ENCODE measurements around the gene BIN2.

Gene BIN2

GRCh38 chr12:51253276-51253675, 70.7 kb downstream of the BIN2 start:
- DNase-seq, result no peak

GRCh38 chr12:51247523-51248206, 76.3 kb downstream of the BIN2 start:
- DNase-seq, result no peak

DNA sequence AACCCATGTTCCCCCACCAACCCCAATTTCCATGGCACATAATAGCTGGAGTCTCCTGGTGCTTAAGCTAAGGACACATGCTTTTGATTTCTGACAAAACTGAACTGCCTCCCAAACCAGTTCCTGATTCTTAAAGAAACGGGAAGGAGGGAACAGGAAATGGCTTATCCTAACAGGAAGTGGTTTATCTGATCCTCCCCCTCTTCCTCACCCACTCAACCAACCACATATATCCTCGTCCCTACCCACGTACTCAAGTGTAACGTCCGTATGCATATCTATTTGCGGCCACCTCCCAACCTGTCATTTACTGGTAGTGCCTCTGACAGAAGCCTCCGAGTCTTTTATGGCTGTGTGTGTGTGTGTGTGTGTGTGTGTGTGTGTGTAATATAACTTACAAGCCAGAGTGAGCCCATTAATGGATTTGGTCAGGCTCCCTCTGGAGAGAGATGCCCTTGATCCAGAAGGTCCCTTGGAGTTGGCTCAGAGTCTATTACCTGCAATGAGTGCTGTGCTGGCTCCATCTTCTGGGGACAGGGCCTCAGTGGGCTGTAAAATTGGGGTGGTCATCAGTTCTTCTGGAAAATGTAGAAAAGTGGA, 77.6 kb downstream of the BIN2 start:
- DNase-seq, result peak; percentile 36 to 44

DNA sequence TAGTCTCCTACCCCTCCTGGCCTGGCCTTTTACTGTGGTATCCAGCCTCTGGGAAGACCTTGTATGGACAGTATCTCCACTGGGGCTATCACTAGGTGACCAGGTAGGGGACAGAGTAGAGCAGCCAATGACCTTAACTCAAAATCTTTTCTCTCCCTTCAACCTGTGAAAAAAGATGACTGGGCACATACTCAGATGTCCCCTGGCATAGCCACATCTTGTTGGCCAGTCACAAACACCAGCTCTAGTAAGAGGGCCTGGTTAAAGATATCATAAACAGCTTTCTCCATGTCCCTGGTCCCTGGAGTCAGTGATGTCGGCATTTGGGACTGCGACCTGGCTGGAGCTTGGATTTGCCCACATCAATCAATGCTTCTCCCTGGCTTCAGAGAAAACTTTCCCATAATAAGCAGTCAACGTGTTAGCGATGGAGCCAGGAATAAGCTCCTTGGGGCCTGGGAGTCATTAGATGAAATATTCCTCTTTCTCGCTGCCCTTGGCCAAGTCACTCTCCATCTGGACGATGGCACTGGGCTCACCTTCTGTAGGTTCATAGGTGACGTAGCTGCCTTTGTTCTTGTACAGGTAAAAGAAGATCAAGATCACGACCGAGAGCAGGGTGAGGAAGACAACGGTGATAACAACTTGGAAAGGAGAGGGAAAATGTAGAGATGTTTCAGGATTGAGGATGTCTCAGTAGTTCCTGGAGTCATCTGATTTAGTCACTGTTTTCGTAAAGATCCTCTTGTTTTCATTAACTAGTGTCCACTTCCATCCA, 78.3 kb downstream of the BIN2 start:
- DNase-seq, result no peak

- no peak for DNase-seq
Observed at GRCh38 chr12:51244269-51244668, 79.7 kb downstream of the BIN2 start.

DNA sequence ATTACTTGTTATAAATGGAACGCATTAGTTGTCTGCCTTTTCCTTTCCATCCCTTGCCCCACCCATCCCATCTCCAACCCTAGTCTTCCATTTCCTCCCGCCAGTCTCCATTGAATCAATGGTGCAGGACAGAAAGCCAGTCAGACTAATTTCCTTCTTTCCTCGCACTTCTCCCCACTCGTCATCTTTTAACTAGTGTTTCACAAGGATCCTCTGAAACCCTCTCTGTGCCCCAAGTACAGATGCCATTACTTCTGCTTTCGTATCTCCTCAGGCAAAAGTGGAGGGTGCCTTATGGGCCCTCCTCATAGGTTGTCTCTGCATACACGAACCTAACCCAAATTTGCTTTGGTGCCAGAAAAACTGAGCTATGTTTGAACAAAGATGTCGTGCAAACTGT, 81.1 kb downstream of the BIN2 start:
- DNase-seq, result no peak

DNA sequence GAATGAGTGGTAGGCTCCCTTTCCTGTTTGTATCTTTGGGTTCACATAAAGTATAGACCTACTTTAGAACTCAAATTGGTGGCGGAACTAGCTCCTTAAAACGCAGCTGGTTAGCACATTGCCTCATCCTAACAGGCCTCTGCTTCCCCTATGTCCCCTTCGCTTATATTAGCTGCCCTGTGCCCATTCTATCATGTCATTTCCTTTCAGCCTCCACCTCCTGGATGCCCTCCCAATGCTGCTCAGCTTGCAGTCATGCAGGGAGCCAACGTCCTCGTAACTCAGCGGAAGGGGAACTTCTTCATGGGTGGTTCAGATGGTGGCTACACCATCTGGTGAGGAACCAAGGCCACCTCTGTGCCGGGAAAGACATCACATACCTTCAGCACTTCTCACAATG, 81.9 kb downstream of the BIN2 start:
- no peak for DNase-seq

DNA sequence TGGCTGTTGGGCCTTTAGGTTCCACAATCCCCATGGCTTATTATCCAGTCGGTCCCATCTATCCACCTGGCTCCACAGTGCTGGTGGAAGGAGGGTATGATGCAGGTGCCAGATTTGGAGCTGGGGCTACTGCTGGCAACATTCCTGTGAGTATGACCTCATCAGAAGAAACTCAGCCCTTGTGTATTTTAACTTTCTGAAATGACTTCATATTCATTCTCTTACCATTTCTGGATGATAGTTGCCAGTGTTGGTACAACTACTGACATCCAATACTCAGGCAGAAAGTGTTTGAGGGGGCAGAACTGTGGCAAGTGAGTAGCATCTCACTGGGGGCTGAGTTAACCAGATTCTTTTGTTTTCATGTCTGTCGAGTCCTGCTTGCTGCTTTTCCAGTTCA, 83.0 kb downstream of the BIN2 start:
- no peak for DNase-seq

GRCh38 chr12:51238510-51239334, 85.3 kb downstream of the BIN2 start, which contains the start of gene DAZAP2:
TSS of gene DAZAP2 (plus strand) at chr12:51238826. CDS start at chr12:51238908, 82 bp downstream.
- peak; percentile 90 to 91 for DNase-seq

- no peak for DNase-seq
Observed at GRCh38 chr12:51238037-51238509, 85.9 kb downstream of the BIN2 start.

DNA sequence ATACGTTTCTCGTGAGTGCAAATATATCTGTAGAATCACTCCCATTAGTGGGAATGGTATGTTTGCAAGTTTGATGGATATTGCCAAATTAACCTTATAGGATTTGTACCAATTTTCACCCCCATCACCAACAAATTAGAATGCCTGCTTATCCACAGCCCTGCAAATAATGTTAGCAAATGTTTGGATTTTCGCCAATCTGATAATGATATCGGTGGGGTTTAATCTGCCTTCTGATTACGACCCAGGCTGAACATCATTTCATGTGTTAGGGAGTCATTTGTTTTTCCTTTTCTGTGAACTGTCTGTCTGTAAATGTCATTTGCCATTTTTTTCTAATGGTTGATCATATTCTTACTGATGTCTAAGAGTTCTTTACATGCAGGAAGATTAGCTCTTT, 89.4 kb downstream of the BIN2 start:
- no peak for DNase-seq

DNA sequence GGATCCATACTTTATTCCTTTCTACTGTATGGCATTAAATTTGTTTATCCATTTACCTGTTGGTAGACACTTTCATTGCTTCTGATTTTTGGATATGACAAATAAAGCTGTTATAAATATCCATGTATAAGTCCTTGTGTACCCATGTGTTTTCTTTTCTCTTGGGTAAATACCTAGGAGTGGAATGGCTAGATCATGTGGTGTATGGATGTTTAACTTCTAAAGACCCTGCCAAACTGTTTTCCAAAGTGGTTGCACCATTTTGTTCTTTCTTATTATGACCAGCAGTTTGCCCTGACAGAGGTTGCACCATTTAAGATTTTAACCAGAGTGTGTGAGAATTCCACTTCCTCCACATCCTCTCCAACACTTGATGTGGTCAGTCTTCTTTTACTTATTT, 91.3 kb downstream of the BIN2 start:
- DNase-seq, result no peak
